ENCODE results near the gene FASTK. TPM values are rescaled to one million over a fixed set of nuclear protein-coding genes. Genes with fewer than 3 reads are reported as not detected.

FASTK gene
- total RNA-seq, 4 donors from 2014 or later, result 43.0 to 83.6 (median 75.9) TPM

DNA sequence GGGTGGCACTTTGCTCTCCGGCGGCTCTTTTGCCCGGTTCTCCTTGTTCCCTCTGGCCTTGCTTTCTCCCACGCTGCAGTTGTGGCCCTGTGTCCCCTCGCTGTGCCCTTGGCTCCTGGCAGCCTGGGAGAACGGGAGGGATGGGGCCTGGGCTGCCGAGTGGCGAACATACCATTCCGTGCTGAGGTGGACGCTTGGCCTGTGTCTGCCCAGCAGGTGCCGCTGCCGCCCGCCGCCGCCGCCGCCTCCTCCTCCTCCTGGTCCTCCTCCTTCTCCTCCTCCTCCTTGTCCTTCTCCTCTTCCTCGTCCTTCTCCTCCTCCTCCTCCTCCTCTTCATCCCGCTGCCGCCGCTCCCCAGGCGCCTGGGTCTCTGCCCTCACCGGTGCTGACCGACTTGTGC, 41.7 kb upstream of the FASTK start:
- Histone ChIP-seq H3K36me3 (peaks cover 30 to 91% (median 53%) of the 10 kb centered on the region in 3 donors), H3K9me3 (no peaks in the 10 kb centered on the region), H3K4me1 (peaks cover 20 to 47% (median 21%) of the 10 kb centered on the region in 3 donors), H3K27ac (no peak overlapping the region), H3K27me3 (no peaks in the 10 kb centered on the region), H3K4me3 (no peak overlapping the region)
- WGBS, 2 donors, result 85 to 86% methylated on average over 21 to 24 of the region's 24 CpGs
- DNase-seq, result no peak
- TF ChIP-seq, protein P1, sequence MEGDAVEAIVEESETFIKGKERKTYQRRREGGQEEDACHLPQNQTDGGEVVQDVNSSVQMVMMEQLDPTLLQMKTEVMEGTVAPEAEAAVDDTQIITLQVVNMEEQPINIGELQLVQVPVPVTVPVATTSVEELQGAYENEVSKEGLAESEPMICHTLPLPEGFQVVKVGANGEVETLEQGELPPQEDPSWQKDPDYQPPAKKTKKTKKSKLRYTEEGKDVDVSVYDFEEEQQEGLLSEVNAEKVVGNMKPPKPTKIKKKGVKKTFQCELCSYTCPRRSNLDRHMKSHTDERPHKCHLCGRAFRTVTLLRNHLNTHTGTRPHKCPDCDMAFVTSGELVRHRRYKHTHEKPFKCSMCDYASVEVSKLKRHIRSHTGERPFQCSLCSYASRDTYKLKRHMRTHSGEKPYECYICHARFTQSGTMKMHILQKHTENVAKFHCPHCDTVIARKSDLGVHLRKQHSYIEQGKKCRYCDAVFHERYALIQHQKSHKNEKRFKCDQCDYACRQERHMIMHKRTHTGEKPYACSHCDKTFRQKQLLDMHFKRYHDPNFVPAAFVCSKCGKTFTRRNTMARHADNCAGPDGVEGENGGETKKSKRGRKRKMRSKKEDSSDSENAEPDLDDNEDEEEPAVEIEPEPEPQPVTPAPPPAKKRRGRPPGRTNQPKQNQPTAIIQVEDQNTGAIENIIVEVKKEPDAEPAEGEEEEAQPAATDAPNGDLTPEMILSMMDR (IDR thresholded peaks at IDR 0.05), result no peak
- no peak for TF ChIP-seq POLR2A (IDR thresholded peaks at IDR 0.05)
- intact Hi-C loops (cut with DNase I), result loop anchor here (5.0 kb wide), 1 partner anchor 50 kb away; no protein-coding TSS in a partner anchor

DNA sequence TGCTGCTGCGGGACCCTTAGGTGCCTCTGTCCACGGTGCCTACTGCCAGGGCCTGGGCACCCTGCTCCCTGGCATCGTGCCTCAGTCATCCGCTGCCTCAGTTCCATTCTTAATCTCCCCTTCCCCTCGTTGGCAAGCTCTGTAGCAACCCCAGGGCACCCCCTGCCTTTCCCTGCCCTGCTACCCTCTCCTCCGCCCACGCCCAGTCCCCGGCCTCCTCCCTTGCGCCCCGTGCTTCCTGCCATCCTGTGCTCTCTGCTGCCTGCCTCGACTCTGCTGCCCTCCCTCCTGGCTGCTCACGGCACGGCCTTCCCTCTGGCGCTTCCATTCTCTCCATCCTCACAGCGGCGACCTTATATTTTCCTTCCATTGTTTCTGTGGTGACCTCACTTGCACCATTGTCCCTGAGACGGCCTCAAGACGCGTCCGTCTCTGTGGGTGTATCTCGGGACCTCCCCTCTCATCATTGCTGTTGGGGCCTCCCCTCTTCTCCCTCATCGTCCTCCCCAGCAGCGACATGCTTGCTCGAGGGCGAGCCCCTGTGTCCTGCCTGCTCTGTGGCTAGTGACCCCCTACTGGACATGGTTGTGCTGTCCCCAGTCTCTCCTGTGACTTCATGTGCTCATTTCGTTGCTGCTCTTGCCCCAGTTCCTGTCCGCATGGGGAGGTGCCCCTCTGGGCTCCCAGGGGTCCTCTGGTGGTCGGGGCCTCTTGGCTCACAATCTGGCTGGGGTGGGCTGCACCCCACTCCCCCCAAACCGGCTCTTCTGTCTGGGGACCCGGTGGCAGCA, 41.0 kb upstream of the FASTK start:
- peaks cover 30 to 89% (median 53%) of the 10 kb centered on the region in 3 donors for H3K36me3 ChIP-seq
- no peak for DNase-seq
- no peaks in the 10 kb centered on the region for H3K9me3 ChIP-seq
- intact Hi-C loops (cut with DNase I), result loop anchor here (5.0 kb wide), 1 partner anchor 51 kb away; no protein-coding TSS in a partner anchor
- 81 to 85% methylated on average over 22 to 28 of the region's 30 CpGs for WGBS, 2 donors
- no peak overlapping the region for H3K27ac ChIP-seq
- no peak overlapping the region for H3K4me3 ChIP-seq
- TF ChIP-seq, protein P1 (IDR thresholded peaks at IDR 0.05), result no peak
- no peaks in the 10 kb centered on the region for H3K27me3 ChIP-seq
- peaks cover 24 to 48% (median 25%) of the 10 kb centered on the region in 3 donors for H3K4me1 ChIP-seq

DNA sequence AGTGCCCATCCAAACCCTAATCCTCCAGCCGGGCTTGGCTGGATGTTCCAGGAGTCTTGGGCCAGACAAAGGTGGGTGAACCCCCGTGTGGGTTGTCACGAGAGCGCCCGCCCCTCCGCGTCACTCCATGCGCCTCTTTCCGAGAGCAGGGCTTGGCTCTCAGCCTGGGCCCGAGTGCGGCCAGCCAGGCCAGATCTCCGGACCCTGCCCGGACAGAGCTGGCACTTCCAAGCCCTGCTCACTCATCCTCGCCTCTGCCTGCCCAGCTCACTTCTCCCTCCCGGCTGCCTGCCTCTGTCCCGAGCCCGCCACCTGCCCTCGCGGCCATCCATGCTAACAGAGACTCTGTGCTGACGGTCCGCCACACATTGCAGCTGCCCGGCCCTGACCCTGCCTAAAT, 40.3 kb upstream of the FASTK start:
- peaks cover 17 to 48% (median 24%) of the 10 kb centered on the region in 3 donors for H3K4me1 ChIP-seq
- H3K9me3 ChIP-seq, result no peaks in the 10 kb centered on the region
- no peak for TF ChIP-seq POLR2A (IDR thresholded peaks at IDR 0.05)
- TF ChIP-seq, protein P1 (IDR thresholded peaks at IDR 0.05), result no peak
- no peak overlapping the region for H3K27ac ChIP-seq
- intact Hi-C loops (cut with DNase I), result loop anchor here (5.0 kb wide), 1 partner anchor 51 kb away; no protein-coding TSS in a partner anchor
- H3K27me3 ChIP-seq, result no peaks in the 10 kb centered on the region
- DNase-seq, result no peak
- no peak overlapping the region for H3K4me3 ChIP-seq
- H3K36me3 ChIP-seq, result peaks cover 30 to 87% (median 53%) of the 10 kb centered on the region in 3 donors
- WGBS, 2 donors, result 83 to 100% methylated on average over 1 to 12 of the region's 22 CpGs

DNA sequence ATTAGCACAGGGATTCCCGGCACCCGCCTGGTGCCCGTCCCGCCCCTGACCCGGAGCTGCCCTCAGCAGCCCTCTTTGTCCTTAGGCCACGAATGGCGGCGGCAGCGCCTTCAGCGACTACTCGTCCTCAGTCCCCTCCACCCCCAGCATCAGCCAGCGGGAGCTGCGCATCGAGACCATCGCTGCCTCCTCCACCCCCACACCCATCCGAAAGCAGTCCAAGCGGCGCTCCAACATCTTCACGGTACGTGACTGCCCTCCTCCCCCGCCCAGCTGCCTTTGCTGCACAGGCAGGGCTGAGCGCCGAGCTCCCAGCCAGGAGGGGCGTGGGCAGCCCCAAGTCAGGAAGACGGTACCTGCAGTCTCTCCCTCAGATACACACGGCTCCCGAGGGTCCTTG, 39.3 kb upstream of the FASTK start:
- Histone ChIP-seq H3K27me3 (no peaks in the 10 kb centered on the region), H3K27ac (no peak overlapping the region), H3K4me1 (peaks cover 7 to 44% (median 14%) of the 10 kb centered on the region in 3 donors), H3K4me3 (no peak overlapping the region), H3K36me3 (peaks cover 30 to 81% (median 53%) of the 10 kb centered on the region in 3 donors), H3K9me3 (no peaks in the 10 kb centered on the region)
- 67 to 92% methylated on average over 2 to 13 of the region's 27 CpGs for WGBS, 2 donors
- intact Hi-C loops (cut with DNase I), result loop anchor here (5.0 kb wide), 1 partner anchor 52 kb away; no protein-coding TSS in a partner anchor
- TF ChIP-seq, protein P1 (IDR thresholded peaks at IDR 0.05), result no peak
- no peak for TF ChIP-seq POLR2A (IDR thresholded peaks at IDR 0.05)
- no peak for DNase-seq

DNA sequence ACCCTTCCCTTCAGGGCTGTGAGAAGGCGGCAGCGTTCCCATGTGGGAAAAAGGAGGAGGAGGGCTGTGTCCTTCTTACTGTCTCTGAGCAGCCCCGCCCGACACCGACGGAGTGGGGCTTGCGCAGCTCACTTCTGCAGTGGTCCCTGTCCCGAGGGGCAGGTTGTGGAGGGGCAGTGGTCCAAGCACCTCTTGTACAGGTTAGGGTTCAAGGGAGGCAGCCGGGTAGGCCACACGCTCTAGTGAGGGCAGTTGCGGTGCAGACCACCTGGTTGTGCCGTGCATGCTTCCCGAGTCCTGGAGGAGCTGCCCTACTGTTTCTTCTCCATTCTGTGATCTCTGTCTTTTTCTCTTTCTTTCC, 38.4 kb upstream of the FASTK start:
- Histone ChIP-seq H3K4me1 (peaks cover 11 to 40% (median 11%) of the 10 kb centered on the region in 3 donors), H3K4me3 (no peak overlapping the region), H3K9me3 (no peaks in the 10 kb centered on the region), H3K36me3 (peaks cover 30 to 72% (median 45%) of the 10 kb centered on the region in 3 donors), H3K27me3 (no peaks in the 10 kb centered on the region), H3K27ac (no peak overlapping the region)
- intact Hi-C loops (cut with DNase I), result no loop called here
- no peak for TF ChIP-seq POLR2A (IDR thresholded peaks at IDR 0.05)
- TF ChIP-seq, protein P1 (IDR thresholded peaks at IDR 0.05), result no peak
- DNase-seq, result no peak
- WGBS, 2 donors, result 93 to 97% methylated on average over 5 to 9 of the region's 13 CpGs
